ENCODE results near the gene CFAP99.

CFAP99 gene

DNA sequence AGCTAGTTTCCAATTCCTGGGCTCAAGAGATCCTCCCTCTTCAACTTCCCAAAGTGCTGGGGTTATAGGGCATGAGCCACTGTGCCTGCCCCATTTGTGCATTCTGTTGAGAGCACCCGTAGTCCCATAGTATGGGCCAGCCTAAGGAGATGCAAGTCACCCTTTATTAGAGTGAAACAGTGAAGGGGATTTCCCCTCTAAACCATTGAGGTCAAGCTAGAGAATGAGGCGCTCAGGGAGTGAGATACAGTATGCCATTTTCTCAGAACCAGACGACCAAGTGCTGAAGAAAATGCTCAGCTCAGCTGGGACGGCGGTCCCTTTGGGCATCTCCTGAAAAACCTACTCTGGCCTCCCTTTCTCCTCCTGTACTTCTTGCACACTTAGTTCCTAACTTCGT is 68.9 kb downstream of the CFAP99 start:
- TF ChIP-seq, protein P1, sequence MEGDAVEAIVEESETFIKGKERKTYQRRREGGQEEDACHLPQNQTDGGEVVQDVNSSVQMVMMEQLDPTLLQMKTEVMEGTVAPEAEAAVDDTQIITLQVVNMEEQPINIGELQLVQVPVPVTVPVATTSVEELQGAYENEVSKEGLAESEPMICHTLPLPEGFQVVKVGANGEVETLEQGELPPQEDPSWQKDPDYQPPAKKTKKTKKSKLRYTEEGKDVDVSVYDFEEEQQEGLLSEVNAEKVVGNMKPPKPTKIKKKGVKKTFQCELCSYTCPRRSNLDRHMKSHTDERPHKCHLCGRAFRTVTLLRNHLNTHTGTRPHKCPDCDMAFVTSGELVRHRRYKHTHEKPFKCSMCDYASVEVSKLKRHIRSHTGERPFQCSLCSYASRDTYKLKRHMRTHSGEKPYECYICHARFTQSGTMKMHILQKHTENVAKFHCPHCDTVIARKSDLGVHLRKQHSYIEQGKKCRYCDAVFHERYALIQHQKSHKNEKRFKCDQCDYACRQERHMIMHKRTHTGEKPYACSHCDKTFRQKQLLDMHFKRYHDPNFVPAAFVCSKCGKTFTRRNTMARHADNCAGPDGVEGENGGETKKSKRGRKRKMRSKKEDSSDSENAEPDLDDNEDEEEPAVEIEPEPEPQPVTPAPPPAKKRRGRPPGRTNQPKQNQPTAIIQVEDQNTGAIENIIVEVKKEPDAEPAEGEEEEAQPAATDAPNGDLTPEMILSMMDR (IDR thresholded peaks at IDR 0.05; ENCODE audit: borderline replicate concordance, insufficient read depth, low read depth, low read length), result no peak
- H3K4me3 ChIP-seq (ENCODE audit: low read depth, low read length), result no peak overlapping the region

DNA sequence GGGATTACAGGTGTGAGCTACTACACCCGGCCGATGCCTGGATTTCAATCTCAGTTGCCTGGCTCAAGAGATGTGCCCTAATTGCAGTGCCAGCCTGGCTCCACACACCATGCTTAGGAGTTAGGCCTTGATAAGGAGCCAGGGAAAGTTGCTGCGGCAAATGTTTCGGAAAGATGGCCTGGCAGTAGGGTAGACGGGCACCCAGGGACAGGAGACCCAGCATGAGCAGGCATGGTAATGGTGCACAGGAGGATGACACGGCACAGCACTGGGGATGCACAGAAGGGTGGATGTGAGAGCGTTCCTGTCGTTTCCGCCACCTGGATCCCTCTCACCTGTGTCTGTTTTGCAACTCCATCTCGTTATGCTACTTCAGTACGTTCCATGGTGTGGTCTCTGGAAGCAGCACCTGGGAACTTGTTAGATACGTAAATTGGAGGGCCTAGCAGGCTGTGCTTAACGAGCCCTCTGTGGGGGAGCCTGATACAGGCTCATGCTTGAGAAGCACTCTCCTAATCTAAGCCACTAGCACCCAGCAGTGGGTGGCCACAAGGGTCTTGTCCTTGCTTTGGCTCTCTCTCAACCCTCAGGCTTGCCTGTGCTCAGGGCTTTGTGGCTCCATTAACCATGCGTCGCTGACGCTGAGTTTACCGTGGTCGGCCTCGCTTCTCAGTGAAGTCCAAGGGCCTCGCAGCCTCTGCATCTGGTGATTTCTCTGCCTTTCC is 70.5 kb downstream of the CFAP99 start:
- TF ChIP-seq, protein P1 (IDR thresholded peaks at IDR 0.05; ENCODE audit: borderline replicate concordance, insufficient read depth, low read depth, low read length), result no peak
- no peak overlapping the region for H3K4me3 ChIP-seq (ENCODE audit: low read depth, low read length)

DNA sequence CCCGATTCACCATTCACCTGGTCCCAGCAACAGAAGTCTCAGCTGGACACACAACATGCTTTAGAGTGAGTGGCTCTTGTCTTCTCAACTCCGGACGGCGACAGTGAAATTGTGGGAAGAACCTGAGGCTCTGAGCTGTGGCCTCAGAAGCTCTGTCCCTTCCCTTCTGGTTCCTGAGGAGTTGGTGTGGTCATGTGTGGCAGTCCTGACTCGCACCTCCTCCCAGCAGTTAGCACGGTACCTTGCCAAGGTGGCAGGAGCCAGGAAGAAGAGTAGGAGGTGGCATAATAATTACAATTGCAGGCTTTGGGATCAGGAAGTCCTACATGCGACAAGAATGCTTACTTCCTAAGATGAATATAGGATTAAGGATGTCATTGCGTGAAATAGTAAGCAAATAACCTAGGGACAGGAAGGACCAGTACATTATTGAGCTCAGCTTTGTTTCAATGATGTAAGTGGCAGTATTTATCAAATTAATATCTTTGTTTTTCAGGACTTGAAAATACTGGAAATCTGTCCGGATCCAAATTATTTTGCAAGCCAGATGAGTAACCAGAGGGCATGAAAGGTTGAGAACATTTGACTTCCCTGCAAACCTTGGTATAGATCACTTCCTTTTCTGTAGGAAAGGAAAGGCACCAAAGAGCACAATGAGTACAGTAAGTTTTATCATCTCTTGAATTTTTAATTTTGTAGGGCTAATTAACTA is 71.2 kb downstream of the CFAP99 start:
- no peak overlapping the region for H3K4me3 ChIP-seq (ENCODE audit: low read depth, low read length)
- TF ChIP-seq, protein P1 (IDR thresholded peaks at IDR 0.05; ENCODE audit: borderline replicate concordance, insufficient read depth, low read depth, low read length), result no peak

DNA sequence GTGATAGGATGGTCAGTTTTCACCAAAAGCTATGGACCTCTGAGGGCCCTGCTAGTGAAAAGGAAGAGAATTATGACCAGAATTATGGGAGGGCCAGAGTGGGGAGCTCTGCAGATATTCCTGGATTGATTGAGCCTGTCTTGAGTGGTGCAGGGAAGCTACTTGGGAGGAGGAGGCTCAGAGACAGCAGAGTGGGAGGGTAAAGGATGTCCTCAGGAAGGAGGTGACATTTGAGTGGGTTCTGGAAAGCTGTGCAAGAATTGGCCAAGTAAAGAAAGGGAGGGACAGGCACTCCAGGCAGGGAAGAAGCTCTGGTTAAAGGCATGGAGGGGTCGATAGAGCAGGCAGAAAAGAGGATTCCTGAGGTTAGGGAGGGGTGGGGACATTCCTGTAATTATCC is 74.2 kb downstream of the CFAP99 start:
- TF ChIP-seq, protein P1 (IDR thresholded peaks at IDR 0.05; ENCODE audit: borderline replicate concordance, insufficient read depth, low read depth, low read length), result no peak
- no peak overlapping the region for H3K4me3 ChIP-seq (ENCODE audit: low read depth, low read length)

DNA sequence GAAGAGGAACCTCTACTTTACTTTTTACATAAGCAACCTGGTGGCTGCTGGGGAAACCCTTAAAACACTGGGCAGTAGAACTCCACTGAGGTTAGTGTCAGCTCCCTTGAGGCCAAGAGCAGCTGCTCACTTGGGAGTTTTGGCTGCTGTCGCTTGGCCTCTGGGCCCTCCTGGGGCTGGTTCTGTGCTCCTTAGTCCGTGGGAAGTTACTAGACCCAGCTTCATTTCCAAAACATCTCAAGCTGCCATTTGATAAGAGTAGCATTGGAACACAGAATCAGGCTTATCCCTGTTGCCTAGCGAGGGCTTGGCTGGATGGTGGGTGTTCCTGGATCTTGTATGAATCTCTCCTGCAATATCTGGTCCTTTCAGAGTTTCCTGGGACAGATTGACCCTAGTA is 76.2 kb downstream of the CFAP99 start:
- H3K4me3 ChIP-seq (ENCODE audit: low read depth, low read length), result no peak overlapping the region
- TF ChIP-seq, protein P1 (IDR thresholded peaks at IDR 0.05; ENCODE audit: borderline replicate concordance, insufficient read depth, low read depth, low read length), result no peak

GRCh38 chr4:2497324-2497723 is 78.6 kb downstream of the CFAP99 start:
- TF ChIP-seq, protein P1 (IDR thresholded peaks at IDR 0.05; ENCODE audit: borderline replicate concordance, insufficient read depth, low read depth, low read length), result no peak
- no peak overlapping the region for H3K4me3 ChIP-seq (ENCODE audit: low read depth, low read length)

GRCh38 chr4:2497931-2498330 is 79.2 kb downstream of the CFAP99 start:
- TF ChIP-seq, protein P1 (IDR thresholded peaks at IDR 0.05; ENCODE audit: borderline replicate concordance, insufficient read depth, low read depth, low read length), result no peak
- H3K4me3 ChIP-seq (ENCODE audit: low read depth, low read length), result no peak overlapping the region

Measured in GM12875 (cell line).